Tibial artery (tissue), 4 donors: ENCODE results near the gene ME1.

Experiments
- DNase-seq, 2 donors: peaks; one replicate each; pipeline ENCODE4 v3.0.0-alpha.2; 2019
- H3K27ac ChIP-seq, 2 donors: fragments of 200-600 bp; sonication (generic) in 1 of 2; 1 replicate in 1 of 2; 2 replicates in 1 of 2; pipeline ENCODE4 v1.5.1; 2018 to 2019; ENCODE audit warnings: mild to moderate bottlenecking in 1 of 2
- H3K27me3 ChIP-seq, 2 donors: fragments of 200-600 bp; sonication (generic) in 1 of 2; one replicate each; pipeline versions ENCODE4 v1.5.1 to v1.6.0; 2016 to 2019
- H3K36me3 ChIP-seq, 3 donors: fragments of 200-600 bp; sonication (generic) in 2 of 3; one replicate each; pipeline ENCODE4 v1.5.1; 2016 to 2019; ENCODE audit warnings: mild to moderate bottlenecking in 2 of 3
- H3K4me1 ChIP-seq, 4 donors: fragments of 200-600 bp; sonication (generic) in 2 of 4; 1 replicate in 3 of 4; 2 replicates in 1 of 4; pipeline ENCODE4 v1.5.1; 2016 to 2019
- H3K4me3 ChIP-seq, 2 donors: fragments of 200-600 bp; sonication (generic) in 1 of 2; 1 replicate in 1 of 2; 2 replicates in 1 of 2; pipeline ENCODE4 v1.5.1; 2018 to 2019; ENCODE audit warnings: mild to moderate bottlenecking in 2 of 2
- H3K9me3 ChIP-seq, 3 donors: fragments of 200-600 bp; sonication (generic) in 1 of 3; one replicate each; pipeline ENCODE4 v1.5.1; 2016 to 2019
- intact Hi-C: fragments of 100-400 bp; cut with DNase I; formaldehyde crosslinking; loops from one replicate; pipeline ENCODE4 v1.15.0; 2023; ENCODE audit warnings: low total_unique reads
- TF ChIP-seq, protein P1 (sequence below), 2 experiments: fragments of 200-600 bp in 1 of 2; fragments of 450-650 bp in 1 of 2; IDR thresholded peaks; one replicate each; pipeline ENCODE4 v1.5.1; 2017 to 2019; ENCODE audit warnings: antibody characterized with exemption in 2 of 2, mild to moderate bottlenecking in 1 of 2, moderate library complexity in 1 of 2

Gene ME1

DNA sequence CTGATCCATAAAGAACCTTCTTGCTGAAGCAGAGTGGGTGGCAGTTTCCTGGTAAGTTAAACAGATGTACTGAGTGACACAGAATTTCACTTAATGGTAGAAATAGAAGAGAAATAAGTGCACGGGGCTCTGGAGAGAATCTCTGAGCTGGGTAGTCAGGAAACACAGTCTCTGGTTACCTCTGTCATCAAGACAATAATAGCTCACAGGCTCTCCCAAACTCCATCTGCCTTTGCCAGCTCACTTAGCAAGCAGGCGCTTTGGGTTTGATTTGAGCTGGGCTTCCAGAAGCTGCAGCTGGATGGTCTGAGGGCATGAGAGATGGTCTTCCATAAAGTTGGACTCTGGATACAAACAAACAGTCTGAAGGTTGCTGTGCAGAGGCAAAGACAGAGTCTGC lies 41.9 kb upstream of the ME1 start:
- DNase-seq, result no peak
- intact Hi-C loops, result no loop called here

DNA sequence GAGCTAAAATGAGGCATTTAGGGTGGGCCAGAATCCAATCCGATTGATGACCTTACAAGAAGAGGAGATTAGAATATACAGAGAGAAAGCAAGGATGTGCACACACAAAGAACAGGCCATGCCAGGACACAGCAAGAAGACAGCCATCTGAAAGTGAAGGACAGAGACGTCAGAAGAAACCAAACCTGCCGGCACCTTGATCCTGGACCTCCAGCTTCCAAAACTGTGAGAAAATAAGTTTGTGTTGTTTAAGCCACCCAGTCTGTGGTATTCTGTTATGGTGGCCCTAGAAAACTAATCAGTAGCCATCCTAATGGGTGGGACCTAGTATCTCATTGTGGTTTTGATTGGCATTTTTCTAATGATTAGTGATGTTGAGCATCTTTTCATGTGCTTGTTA lies 39.7 kb upstream of the ME1 start:
- intact Hi-C loops, result no loop called here

More for the DNA sequence above, 41.9 kb upstream of the ME1 start:
- H3K36me3 ChIP-seq, result no peaks in the 10 kb centered on the region
- no peaks in the 10 kb centered on the region for H3K9me3 ChIP-seq
- TF ChIP-seq, protein P1, sequence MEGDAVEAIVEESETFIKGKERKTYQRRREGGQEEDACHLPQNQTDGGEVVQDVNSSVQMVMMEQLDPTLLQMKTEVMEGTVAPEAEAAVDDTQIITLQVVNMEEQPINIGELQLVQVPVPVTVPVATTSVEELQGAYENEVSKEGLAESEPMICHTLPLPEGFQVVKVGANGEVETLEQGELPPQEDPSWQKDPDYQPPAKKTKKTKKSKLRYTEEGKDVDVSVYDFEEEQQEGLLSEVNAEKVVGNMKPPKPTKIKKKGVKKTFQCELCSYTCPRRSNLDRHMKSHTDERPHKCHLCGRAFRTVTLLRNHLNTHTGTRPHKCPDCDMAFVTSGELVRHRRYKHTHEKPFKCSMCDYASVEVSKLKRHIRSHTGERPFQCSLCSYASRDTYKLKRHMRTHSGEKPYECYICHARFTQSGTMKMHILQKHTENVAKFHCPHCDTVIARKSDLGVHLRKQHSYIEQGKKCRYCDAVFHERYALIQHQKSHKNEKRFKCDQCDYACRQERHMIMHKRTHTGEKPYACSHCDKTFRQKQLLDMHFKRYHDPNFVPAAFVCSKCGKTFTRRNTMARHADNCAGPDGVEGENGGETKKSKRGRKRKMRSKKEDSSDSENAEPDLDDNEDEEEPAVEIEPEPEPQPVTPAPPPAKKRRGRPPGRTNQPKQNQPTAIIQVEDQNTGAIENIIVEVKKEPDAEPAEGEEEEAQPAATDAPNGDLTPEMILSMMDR (IDR thresholded peaks at IDR 0.05), result no peak
- no peak overlapping the region for H3K4me3 ChIP-seq
- no peaks in the 10 kb centered on the region for H3K4me1 ChIP-seq
- H3K27ac ChIP-seq, result no peak overlapping the region
- no peaks in the 10 kb centered on the region for H3K27me3 ChIP-seq

DNA sequence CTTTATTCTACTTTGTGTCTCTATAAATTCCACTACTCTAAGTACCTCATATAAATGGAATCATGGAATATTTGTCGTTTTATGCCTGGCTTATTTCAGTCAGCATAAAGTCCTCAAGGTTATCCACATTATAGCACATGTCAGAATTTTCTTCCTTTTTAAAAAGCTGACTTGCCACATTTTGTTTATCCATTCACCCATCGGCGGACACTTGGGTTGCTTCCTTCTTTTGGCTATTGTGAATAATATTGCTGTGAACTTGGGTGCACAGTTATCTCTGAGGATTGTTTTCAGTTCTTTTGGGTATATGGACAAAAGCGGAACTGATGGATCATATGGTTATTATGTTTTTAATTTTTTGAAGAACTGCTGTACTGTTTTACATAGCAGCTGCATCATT lies 39.1 kb upstream of the ME1 start:
- intact Hi-C loops, result no loop called here
- Histone ChIP-seq H3K4me3 (no peak overlapping the region), H3K27ac (no peak overlapping the region), H3K36me3 (no peaks in the 10 kb centered on the region), H3K27me3 (no peaks in the 10 kb centered on the region), H3K9me3 (no peaks in the 10 kb centered on the region), H3K4me1 (no peaks in the 10 kb centered on the region)
- TF ChIP-seq, protein P1 (IDR thresholded peaks at IDR 0.05), result no peak
- peak in 1 of 2 donors; percentile 27 for DNase-seq

More for the DNA sequence above, 39.7 kb upstream of the ME1 start:
- TF ChIP-seq, protein P1 (IDR thresholded peaks at IDR 0.05), result no peak
- Histone ChIP-seq H3K4me3 (no peak overlapping the region), H3K4me1 (no peaks in the 10 kb centered on the region), H3K9me3 (no peaks in the 10 kb centered on the region), H3K27me3 (no peaks in the 10 kb centered on the region), H3K27ac (no peak overlapping the region), H3K36me3 (no peaks in the 10 kb centered on the region)
- DNase-seq, result no peak

DNA sequence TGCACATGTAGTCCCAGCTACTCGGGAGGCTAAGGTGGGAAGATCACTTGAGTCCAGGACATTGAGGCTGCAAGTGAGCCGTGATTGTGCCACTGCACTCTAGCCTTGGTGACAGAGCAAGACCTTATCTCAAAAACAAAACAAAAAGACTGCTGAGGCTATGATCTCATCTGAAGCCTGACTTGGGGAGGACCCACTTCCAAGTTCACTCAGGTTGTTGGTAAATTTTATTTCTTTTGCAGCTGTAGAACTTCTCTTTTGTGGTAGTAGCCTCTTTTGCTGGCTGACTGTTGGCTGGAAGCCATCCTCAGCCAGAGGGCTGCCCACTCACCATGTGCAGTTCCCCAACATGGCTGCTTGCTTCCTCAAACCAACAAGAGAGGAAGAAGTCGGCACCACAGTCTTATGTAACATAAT lies 36.8 kb upstream of the ME1 start:
- no peaks in the 10 kb centered on the region for H3K27me3 ChIP-seq
- H3K4me1 ChIP-seq, result no peaks in the 10 kb centered on the region
- TF ChIP-seq, protein P1 (IDR thresholded peaks at IDR 0.05), result no peak
- no peaks in the 10 kb centered on the region for H3K9me3 ChIP-seq
- H3K36me3 ChIP-seq, result no peaks in the 10 kb centered on the region
- intact Hi-C loops, result loop anchor here (10.0 kb wide), 1 partner anchor 733 kb away; no protein-coding TSS in a partner anchor
- DNase-seq, result peak; percentile 73 to 74
- no peak overlapping the region for H3K27ac ChIP-seq
- no peak overlapping the region for H3K4me3 ChIP-seq

DNA sequence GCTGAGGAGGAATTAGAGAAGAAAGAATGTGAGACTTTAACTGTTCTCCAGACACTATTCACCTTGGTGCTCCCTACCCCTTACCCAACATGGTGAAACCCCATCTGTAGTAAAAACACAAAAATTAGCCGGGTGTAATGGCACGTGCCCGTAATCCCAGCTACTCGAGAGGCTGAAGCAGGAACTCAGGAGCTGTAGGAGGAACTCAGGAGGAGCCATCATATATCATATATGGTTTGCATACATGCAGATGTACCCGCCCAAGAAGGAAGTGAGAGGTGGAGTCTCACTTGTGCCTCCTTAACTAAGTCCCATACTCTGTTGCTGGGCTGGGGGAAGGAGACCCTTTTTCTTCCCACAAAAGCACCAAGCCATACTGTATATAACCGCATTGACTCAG lies 35.5 kb upstream of the ME1 start:
- TF ChIP-seq, protein P1 (IDR thresholded peaks at IDR 0.05), result no peak

More for the DNA sequence above, 35.5 kb upstream of the ME1 start:
- H3K4me1 ChIP-seq, result no peaks in the 10 kb centered on the region
- no peaks in the 10 kb centered on the region for H3K36me3 ChIP-seq
- H3K9me3 ChIP-seq, result no peaks in the 10 kb centered on the region
- no peak for DNase-seq
- intact Hi-C loops, result loop anchor here (10.0 kb wide), 1 partner anchor 732 kb away; no protein-coding TSS in a partner anchor
- no peaks in the 10 kb centered on the region for H3K27me3 ChIP-seq
- no peak overlapping the region for H3K4me3 ChIP-seq
- H3K27ac ChIP-seq, result no peak overlapping the region
